SU-DHL-6 (cell line): ENCODE results near the gene ANKRD29.

Source experiments
- H2AFZ ChIP-seq: fragments of 200-600 bp; sonication (generic); 2 replicates; pipeline ENCODE4 v1.6.1; 2014; ENCODE audit warnings: low read depth, mild to moderate bottlenecking, moderate library complexity, mixed read lengths, antibody characterized with exemption, low read length; ENCODE audit not compliant: severe bottlenecking
- H3F3A ChIP-seq: fragments of 200-600 bp; shearing (Covaris generic); 2 replicates; pipeline ENCODE4 v1.6.0; 2016; ENCODE audit warnings: antibody characterized with exemption, mild to moderate bottlenecking; ENCODE audit not compliant: insufficient read depth
- H3K27ac ChIP-seq: fragments of 200-600 bp; sonication (generic); 2 replicates; pipeline ENCODE4 v1.5.1; 2016; ENCODE audit warnings: low read depth, mild to moderate bottlenecking, low read length, moderate library complexity, mixed read lengths
- H3K27me3 ChIP-seq: fragments of 200-600 bp; sonication (generic), shearing (Covaris generic); 2 replicates; pipeline ENCODE4 v1.6.0; 2014; ENCODE audit warnings: mild to moderate bottlenecking, low read length
- H3K36me3 ChIP-seq: fragments of 200-600 bp; sonication (generic); 2 replicates; pipeline ENCODE4 v1.6.1; 2014; ENCODE audit warnings: mild to moderate bottlenecking, low read length, mixed read lengths
- H3K4me2 ChIP-seq: fragments of 300-600, 200-600 bp; shearing (Covaris generic), sonication (generic); 2 replicates; pipeline ENCODE4 v1.6.0; 2014; ENCODE audit warnings: low read length, low read depth, mild to moderate bottlenecking; ENCODE audit not compliant: poor library complexity, severe bottlenecking
- H3K4me3 ChIP-seq: fragments of 200-600 bp; sonication (generic); 2 replicates; pipeline ENCODE4 v1.5.1; 2014; ENCODE audit warnings: antibody characterized with exemption, low read length, mild to moderate bottlenecking, mixed read lengths; ENCODE audit not compliant: insufficient read depth, poor library complexity, severe bottlenecking
- H3K79me2 ChIP-seq: fragments of 200-600 bp; sonication (generic); 2 replicates; pipeline ENCODE4 v1.6.1; 2014; ENCODE audit warnings: mild to moderate bottlenecking, low read length, moderate library complexity; ENCODE audit not compliant: insufficient read depth
- H3K9ac ChIP-seq: fragments of 200-600 bp; sonication (generic); 2 replicates; pipeline ENCODE4 v1.7.0; 2014; ENCODE audit warnings: mild to moderate bottlenecking, low read length
- H3K9me2 ChIP-seq: fragments of 200-600 bp; sonication (generic); replicated peaks from 2 replicates; pipeline ENCODE4 v1.6.1; 2014; ENCODE audit warnings: low read length; ENCODE audit not compliant: insufficient read depth
- H3K9me3 ChIP-seq: fragments of 200-600 bp; sonication (generic); 2 replicates; pipeline ENCODE4 v1.6.1; 2014; ENCODE audit warnings: low read length, mixed read lengths; ENCODE audit not compliant: insufficient read depth
- H4K20me1 ChIP-seq: fragments of 200-600 bp; sonication (generic); 2 replicates; pipeline ENCODE4 v1.6.1; 2014; ENCODE audit warnings: low read depth, mild to moderate bottlenecking, antibody characterized with exemption, low read length, moderate library complexity, mixed read lengths
- CTCF ChIP-seq: fragments of 200-600 bp; sonication (generic); IDR thresholded peaks from one replicate; pipeline ENCODE4 v1.5.1; 2017; ENCODE audit warnings: antibody characterized with exemption, mild to moderate bottlenecking, low read length, moderate library complexity; ENCODE audit not compliant: insufficient read depth, poor library complexity, severe bottlenecking
- EZH2phosphoT487 ChIP-seq: fragments of 200-600 bp; sonication (generic), shearing (Covaris generic); conservative IDR thresholded peaks from 2 replicates; pipeline ENCODE4 v1.6.1; 2018; ENCODE audit warnings: mild to moderate bottlenecking, antibody characterized with exemption, low read length, moderate library complexity, mixed read lengths

Gene ANKRD29

DNA sequence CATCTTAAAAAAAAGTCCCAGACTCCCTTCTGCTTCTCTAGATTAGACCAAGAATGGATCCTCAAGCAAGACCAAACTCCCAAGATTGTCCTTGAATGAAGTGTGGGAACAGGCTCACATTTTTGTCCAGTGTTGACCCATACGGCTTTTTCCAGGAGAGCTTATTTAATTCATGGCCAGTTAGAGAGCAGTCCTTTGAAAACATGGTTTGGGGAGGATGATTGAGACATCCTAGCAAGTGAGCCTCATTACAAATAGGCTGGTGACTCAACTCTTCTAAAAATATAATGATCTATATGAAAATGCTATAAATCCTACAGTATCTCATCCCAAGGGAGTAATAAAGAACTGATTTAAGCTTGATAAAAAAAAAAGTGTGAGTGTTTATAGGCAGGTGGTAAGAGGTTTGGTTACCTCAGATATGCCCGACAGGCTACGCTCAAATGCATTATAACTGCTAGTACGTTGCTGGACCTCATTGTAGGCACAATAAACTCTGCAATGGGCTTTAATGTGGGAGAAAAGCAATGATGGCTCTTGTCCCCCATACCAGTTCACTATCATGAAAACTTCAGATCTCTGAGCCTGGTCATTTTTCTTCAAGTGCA, 17.0 kb downstream of the ANKRD29 start:
- no peak overlapping the region for H2AFZ ChIP-seq
- H3K27ac ChIP-seq, result no peak overlapping the region
- H3K9ac ChIP-seq, result no peak overlapping the region
- no peaks in the 10 kb centered on the region for H3K36me3 ChIP-seq
- H3K79me2 ChIP-seq, result no peaks in the 10 kb centered on the region
- peaks cover 16% of the 10 kb centered on the region; the same call in 1 of the 2 replicates for H3K9me3 ChIP-seq
- no peaks in the 10 kb centered on the region for H3K27me3 ChIP-seq
- H3K4me3 ChIP-seq, result no peak overlapping the region
- H4K20me1 ChIP-seq, result no peaks in the 10 kb centered on the region
- no peak overlapping the region for H3K4me2 ChIP-seq
- TF ChIP-seq EZH2phosphoT487, result no peak
- no peak for TF ChIP-seq CTCF
- H3K9me2 ChIP-seq, result no peaks in the 10 kb centered on the region
- no peaks in the 10 kb centered on the region for H3F3A ChIP-seq

DNA sequence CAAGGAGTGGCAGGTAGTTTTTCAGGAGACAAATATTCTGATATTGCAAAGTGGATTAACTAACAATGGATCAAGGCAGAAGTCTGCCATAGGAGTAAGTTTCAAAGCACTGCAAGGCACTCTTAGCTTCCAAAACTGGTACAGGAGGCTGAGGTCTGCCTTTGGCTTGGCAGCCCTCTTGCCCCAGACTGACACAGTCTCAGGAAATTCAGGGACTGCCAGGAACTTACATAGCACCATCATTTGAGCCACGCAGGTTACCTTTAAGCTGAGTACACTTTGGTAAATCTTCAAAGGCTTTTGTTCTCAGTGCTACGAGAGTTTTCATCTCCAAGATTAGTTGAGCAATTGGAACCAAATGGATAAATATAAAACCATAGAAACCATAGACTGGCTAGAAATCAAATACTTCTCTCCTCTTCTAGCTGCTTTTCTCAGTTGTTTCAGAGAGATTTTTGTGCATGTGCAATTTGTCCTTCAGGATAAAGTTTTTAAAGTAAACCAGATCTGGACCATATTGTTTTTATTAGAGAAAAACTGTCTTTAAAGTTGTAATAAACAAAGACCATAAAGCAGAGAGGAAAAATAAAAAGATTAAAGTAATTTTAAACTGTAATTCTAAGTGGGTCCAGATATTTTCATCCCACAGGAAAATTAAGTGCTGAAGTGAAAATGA, 18.8 kb downstream of the ANKRD29 start:
- Histone ChIP-seq H3K36me3 (no peaks in the 10 kb centered on the region), H3K4me3 (no peak overlapping the region), H3K9me3 (peaks cover 18% of the 10 kb centered on the region; the same call in 1 of the 2 replicates), H2AFZ (no peak overlapping the region), H4K20me1 (no peaks in the 10 kb centered on the region), H3K4me2 (no peak overlapping the region), H3K9me2 (no peaks in the 10 kb centered on the region), H3K9ac (no peak overlapping the region), H3F3A (no peaks in the 10 kb centered on the region), H3K27me3 (no peaks in the 10 kb centered on the region), H3K79me2 (no peaks in the 10 kb centered on the region), H3K27ac (no peak overlapping the region)
- no peak for TF ChIP-seq EZH2phosphoT487
- TF ChIP-seq CTCF, result no peak

- H3K79me2 ChIP-seq, result no peaks in the 10 kb centered on the region
- H3K9me2 ChIP-seq, result no peaks in the 10 kb centered on the region
- peaks cover 18% of the 10 kb centered on the region; the same call in 1 of the 2 replicates for H3K9me3 ChIP-seq
- H3F3A ChIP-seq, result no peaks in the 10 kb centered on the region
- no peaks in the 10 kb centered on the region for H4K20me1 ChIP-seq
- H3K4me3 ChIP-seq, result no peak overlapping the region
- H3K4me2 ChIP-seq, result no peak overlapping the region
- no peaks in the 10 kb centered on the region for H3K27me3 ChIP-seq
- no peak overlapping the region for H3K9ac ChIP-seq
- no peak overlapping the region for H3K27ac ChIP-seq
- H2AFZ ChIP-seq, result no peak overlapping the region
- no peaks in the 10 kb centered on the region for H3K36me3 ChIP-seq
- TF ChIP-seq EZH2phosphoT487 (no peak), CTCF (no peak)
Measured at GRCh38 chr18:23641937-23642666, 20.6 kb downstream of the ANKRD29 start.
